WTC11 (cell line): ENCODE measurements around the gene TESK2. TPM values are rescaled to one million over a fixed set of nuclear protein-coding genes. Genes with fewer than 3 reads are reported as not detected.
A peak's percentile ranks its signal among the peaks of the same experiment; 100 is the strongest.

Source experiments
- ATAC-seq: fragments of 200-7000 bp; cut with Tn5 transposase; 2 replicates; pipeline ENCODE4 v1.10.0; 2021; ENCODE audit warnings: mild to moderate bottlenecking, moderate library complexity
- CTCF ChIA-PET: fragments of 300-600 bp; sonication (Branson Sonifier 250); formaldehyde crosslinking; loops from one replicate; lab custom pipeline; 2021; ENCODE audit warnings: antibody characterized with exemption; lab: Charles Lee
- POLR2A ChIA-PET: fragments of 350-600 bp; sonication (Branson Sonifier 250); formaldehyde crosslinking; loops from one replicate; lab custom pipeline; 2021; ENCODE audit warnings: antibody characterized with exemption; lab: Charles Lee
- DNase-seq: peaks from one replicate; pipeline ENCODE4 v3.0.0; 2021; ENCODE audit warnings: low spot score
- H3K27ac Mint-ChIP-seq: 2 replicates; pipeline ENCODE4 v1.8.0; 2021; ENCODE audit warnings: mixed read lengths
- H3K27me3 Mint-ChIP-seq: 2 replicates; pipeline ENCODE4 v1.8.0; 2021; ENCODE audit warnings: low read depth, mild to moderate bottlenecking, moderate library complexity, mixed read lengths
- H3K36me3 Mint-ChIP-seq: 2 replicates; pipeline ENCODE4 v1.8.0; 2021; ENCODE audit warnings: mixed read lengths
- H3K4me1 Mint-ChIP-seq: 2 replicates; pipeline ENCODE4 v1.8.0; 2022; ENCODE audit warnings: mixed read lengths
- H3K4me3 Mint-ChIP-seq: 2 replicates; pipeline ENCODE4 v1.8.0; 2021; ENCODE audit warnings: mild to moderate bottlenecking, moderate library complexity, mixed read lengths
- H3K9me3 Mint-ChIP-seq: 2 replicates; pipeline ENCODE4 v1.8.0; 2021; ENCODE audit warnings: mixed read lengths
- ETV6 ChIP-seq: sonication (generic); formaldehyde crosslinking; IDR thresholded peaks from 2 replicates; pipeline ENCODE4 v1.8.1; 2022; ENCODE audit warnings: mild to moderate bottlenecking, missing genetic modification reagents
- FOXP4 ChIP-seq: sonication (generic); formaldehyde crosslinking; IDR thresholded peaks from 2 replicates; pipeline ENCODE4 v1.8.0; 2022; ENCODE audit warnings: mild to moderate bottlenecking, missing genetic modification reagents
- GRHL2 ChIP-seq: fragments of 250-450 bp; sonication (Bioruptor Pico); IDR thresholded peaks from 2 replicates; pipeline ENCODE4 v1.8.0; 2022; ENCODE audit warnings: mild to moderate bottlenecking, moderate library complexity; ENCODE audit not compliant: insufficient replicate concordance, severe bottlenecking
- HMGA2 ChIP-seq: fragments of 250-450 bp; sonication (Bioruptor Pico); IDR thresholded peaks from 2 replicates; pipeline ENCODE4 v1.4.0; 2021; ENCODE audit warnings: mild to moderate bottlenecking, moderate library complexity
- JUN ChIP-seq: sonication (generic); formaldehyde crosslinking; IDR thresholded peaks from 2 replicates; pipeline ENCODE4 v1.8.0; 2023; ENCODE audit warnings: mild to moderate bottlenecking, missing genetic modification reagents
- MAX ChIP-seq: sonication (generic); formaldehyde crosslinking; IDR thresholded peaks from 2 replicates; pipeline ENCODE4 v1.8.0; 2022; ENCODE audit warnings: mild to moderate bottlenecking, missing genetic modification reagents
- PREB ChIP-seq: sonication (generic); formaldehyde crosslinking; IDR thresholded peaks from 2 replicates; pipeline ENCODE4 v1.8.1; 2022; ENCODE audit warnings: mild to moderate bottlenecking, missing genetic modification reagents, moderate library complexity, borderline replicate concordance
- RELA ChIP-seq: sonication (generic); formaldehyde crosslinking; IDR thresholded peaks from 2 replicates; pipeline ENCODE4 v1.8.1; 2022; ENCODE audit warnings: missing genetic modification reagents, mild to moderate bottlenecking, borderline replicate concordance
- SOX15 ChIP-seq: fragments of 250-450 bp; sonication (Bioruptor Pico); IDR thresholded peaks from 2 replicates; pipeline ENCODE4 v1.9.0; 2021; ENCODE audit warnings: mild to moderate bottlenecking
- TCF7 ChIP-seq: sonication (generic); formaldehyde crosslinking; IDR thresholded peaks from 2 replicates; pipeline ENCODE4 v1.8.0; 2022; ENCODE audit warnings: mild to moderate bottlenecking, low read depth, missing genetic modification reagents, moderate library complexity
- ZNF263 ChIP-seq: sonication (generic); formaldehyde crosslinking; IDR thresholded peaks from 2 replicates; pipeline ENCODE4 v1.8.1; 2022; ENCODE audit warnings: low read depth, mild to moderate bottlenecking, moderate library complexity, missing genetic modification reagents
- ZNF317 ChIP-seq: sonication (generic); formaldehyde crosslinking; IDR thresholded peaks from 2 replicates; pipeline ENCODE4 v1.8.1; 2023; ENCODE audit warnings: low read depth, mild to moderate bottlenecking, moderate library complexity, missing genetic modification reagents, borderline replicate concordance
- ZNF423 ChIP-seq: fragments of 250-450 bp; sonication (Bioruptor Pico); IDR thresholded peaks from 2 replicates; pipeline ENCODE4 v2.1.2; 2022; ENCODE audit warnings: mild to moderate bottlenecking, moderate library complexity
- total RNA-seq: library from RNA; stranded (reverse); gene quantifications from 3 replicates; pipeline ENCODE4 v1.2.3, GENCODE V29; 2021
- TF ChIP-seq, protein P1 (sequence below): fragments of 200-600 bp; IDR thresholded peaks from 2 replicates; pipeline ENCODE4 v1.8.0; 2022; ENCODE audit warnings: antibody characterized with exemption
- TF ChIP-seq, protein P2 (sequence below): sonication (generic); formaldehyde crosslinking; IDR thresholded peaks from 2 replicates; pipeline ENCODE4 v1.8.1; 2022; ENCODE audit warnings: low read depth, missing genetic modification reagents, borderline replicate concordance
- TF ChIP-seq, protein P3 (sequence below): sonication (generic); formaldehyde crosslinking; IDR thresholded peaks from 2 replicates; pipeline ENCODE4 v1.8.0; 2022; ENCODE audit warnings: mild to moderate bottlenecking, missing genetic modification reagents

The TESK2 gene
- total RNA-seq, 1 experiment from 2014 or later, result 13.3 TPM

DNA sequence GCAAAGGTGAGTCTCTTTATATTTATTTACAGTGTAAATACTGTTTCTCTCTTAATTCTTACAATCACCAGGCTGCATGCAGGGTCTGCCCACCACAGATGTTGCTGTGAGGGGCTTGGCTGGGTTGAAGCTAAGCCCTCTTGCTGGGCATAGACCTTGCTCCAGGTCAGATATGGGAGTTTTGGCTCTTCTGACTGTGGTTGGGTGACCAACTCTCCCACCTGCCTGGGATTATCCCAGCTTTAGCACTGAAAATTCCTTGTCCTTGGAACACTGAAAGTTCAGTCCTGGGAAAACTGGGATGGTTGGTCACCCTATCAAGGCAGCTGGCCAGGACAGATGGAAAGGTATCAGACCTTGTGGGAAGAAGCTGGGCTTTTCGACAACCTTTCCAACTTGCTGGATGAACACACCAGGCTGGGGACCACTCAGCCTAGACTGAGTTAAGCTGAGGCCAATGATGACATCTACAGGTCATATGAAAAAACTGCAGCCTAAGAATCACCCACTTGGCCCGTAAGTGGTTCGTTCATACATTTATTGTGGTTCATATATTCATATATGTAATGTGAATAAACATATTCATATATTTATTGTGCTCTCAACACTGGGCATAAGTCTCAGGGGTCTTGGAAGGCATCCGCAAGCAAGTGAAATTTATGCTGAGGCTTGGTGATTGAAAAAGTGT is 190.8 kb downstream of the TESK2 start:
- ChIA-PET POLR2A (interaction anchor here (2.0 kb wide), 1 partner anchor 289 kb away, joined by 9 read pairs; the partner anchor contains the start of genes HECTD3 and UROD), CTCF (interaction anchor here (0.6 to 11.1 kb wide), 23 partner anchors 11 to 573 kb away, joined by 3 to 317 read pairs (median 3); partner anchors contain the start of genes EIF2B3, HECTD3, HPDL and MUTYH)
- peaks cover 32% of the 10 kb centered on the region for H3K4me1 Mint-ChIP-seq
- no peaks in the 10 kb centered on the region for H3K27me3 Mint-ChIP-seq
- DNase-seq (no peak), ATAC-seq (peak; percentile 13)
- no peaks in the 10 kb centered on the region for H3K9me3 Mint-ChIP-seq
- H3K4me3 Mint-ChIP-seq, result no peak overlapping the region; the same call in 1 of the 2 replicates
- no peak overlapping the region for H3K27ac Mint-ChIP-seq
- no peaks in the 10 kb centered on the region for H3K36me3 Mint-ChIP-seq
- TF ChIP-seq ZNF423 (CRISPR knock-in tag) (0 out of 2 replicates have a peak, but pooled peaks have one; percentile 3), ZNF317 (CRISPR knock-in tag) (no peak), SOX15 (CRISPR knock-in tag) (no peak)
- TF ChIP-seq, protein P1, sequence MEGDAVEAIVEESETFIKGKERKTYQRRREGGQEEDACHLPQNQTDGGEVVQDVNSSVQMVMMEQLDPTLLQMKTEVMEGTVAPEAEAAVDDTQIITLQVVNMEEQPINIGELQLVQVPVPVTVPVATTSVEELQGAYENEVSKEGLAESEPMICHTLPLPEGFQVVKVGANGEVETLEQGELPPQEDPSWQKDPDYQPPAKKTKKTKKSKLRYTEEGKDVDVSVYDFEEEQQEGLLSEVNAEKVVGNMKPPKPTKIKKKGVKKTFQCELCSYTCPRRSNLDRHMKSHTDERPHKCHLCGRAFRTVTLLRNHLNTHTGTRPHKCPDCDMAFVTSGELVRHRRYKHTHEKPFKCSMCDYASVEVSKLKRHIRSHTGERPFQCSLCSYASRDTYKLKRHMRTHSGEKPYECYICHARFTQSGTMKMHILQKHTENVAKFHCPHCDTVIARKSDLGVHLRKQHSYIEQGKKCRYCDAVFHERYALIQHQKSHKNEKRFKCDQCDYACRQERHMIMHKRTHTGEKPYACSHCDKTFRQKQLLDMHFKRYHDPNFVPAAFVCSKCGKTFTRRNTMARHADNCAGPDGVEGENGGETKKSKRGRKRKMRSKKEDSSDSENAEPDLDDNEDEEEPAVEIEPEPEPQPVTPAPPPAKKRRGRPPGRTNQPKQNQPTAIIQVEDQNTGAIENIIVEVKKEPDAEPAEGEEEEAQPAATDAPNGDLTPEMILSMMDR, result peak; percentile 52; the same call in 1 of the 2 replicates

DNA sequence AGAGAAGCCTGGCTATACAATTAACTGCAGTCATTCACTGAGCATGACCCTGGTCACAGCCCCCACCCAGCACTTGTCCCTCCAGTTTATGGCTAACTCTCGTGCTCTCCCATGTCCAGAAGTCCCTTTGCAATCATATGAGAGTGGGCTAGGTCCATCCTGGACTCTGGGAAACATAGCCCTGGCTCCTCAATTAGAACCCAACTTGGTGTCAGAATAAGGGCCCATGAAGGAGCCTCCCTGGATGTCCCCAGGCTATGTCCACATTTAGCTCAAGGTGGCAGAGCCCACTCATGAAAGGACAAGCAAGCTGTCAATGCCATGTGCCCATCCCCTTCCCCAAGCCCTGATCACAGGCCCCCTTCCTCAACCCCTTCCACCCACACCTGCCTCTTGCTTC is 191.7 kb downstream of the TESK2 start:
- ChIA-PET CTCF (interaction anchor here (0.8 to 11.1 kb wide), 3 partner anchors 12 to 469 kb away, joined by 3 to 317 read pairs (median 3); partner anchors contain the start of genes HECTD3 and UROD), POLR2A (interaction anchor here (0.7 kb wide), 1 partner anchor 285 kb away, joined by 3 read pairs; no protein-coding TSS in a partner anchor)
- no peaks in the 10 kb centered on the region for H3K27me3 Mint-ChIP-seq
- TF ChIP-seq MAX (CRISPR knock-in tag), result no peak
- TF ChIP-seq, protein P1, result no peak
- TF ChIP-seq, protein P2, sequence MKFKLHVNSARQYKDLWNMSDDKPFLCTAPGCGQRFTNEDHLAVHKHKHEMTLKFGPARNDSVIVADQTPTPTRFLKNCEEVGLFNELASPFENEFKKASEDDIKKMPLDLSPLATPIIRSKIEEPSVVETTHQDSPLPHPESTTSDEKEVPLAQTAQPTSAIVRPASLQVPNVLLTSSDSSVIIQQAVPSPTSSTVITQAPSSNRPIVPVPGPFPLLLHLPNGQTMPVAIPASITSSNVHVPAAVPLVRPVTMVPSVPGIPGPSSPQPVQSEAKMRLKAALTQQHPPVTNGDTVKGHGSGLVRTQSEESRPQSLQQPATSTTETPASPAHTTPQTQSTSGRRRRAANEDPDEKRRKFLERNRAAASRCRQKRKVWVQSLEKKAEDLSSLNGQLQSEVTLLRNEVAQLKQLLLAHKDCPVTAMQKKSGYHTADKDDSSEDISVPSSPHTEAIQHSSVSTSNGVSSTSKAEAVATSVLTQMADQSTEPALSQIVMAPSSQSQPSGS (CRISPR knock-in tag), result no peak
- TF ChIP-seq FOXP4 (CRISPR knock-in tag), result no peak
- no peak for TF ChIP-seq ZNF263 (CRISPR knock-in tag)
- no peak for TF ChIP-seq PREB (CRISPR knock-in tag)
- TF ChIP-seq HMGA2 (CRISPR knock-in tag), result no peak
- no peak for TF ChIP-seq ETV6 (CRISPR knock-in tag)
- TF ChIP-seq, protein P3, sequence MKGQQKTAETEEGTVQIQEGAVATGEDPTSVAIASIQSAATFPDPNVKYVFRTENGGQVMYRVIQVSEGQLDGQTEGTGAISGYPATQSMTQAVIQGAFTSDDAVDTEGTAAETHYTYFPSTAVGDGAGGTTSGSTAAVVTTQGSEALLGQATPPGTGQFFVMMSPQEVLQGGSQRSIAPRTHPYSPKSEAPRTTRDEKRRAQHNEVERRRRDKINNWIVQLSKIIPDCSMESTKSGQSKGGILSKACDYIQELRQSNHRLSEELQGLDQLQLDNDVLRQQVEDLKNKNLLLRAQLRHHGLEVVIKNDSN (CRISPR knock-in tag), result no peak
- no peak for TF ChIP-seq GRHL2 (CRISPR knock-in tag)
- TF ChIP-seq JUN, result no peak
- TF ChIP-seq TCF7, result no peak
- no peak for TF ChIP-seq RELA (CRISPR knock-in tag)
- no peak overlapping the region for H3K4me3 Mint-ChIP-seq
- H3K4me1 Mint-ChIP-seq, result peaks cover 24% of the 10 kb centered on the region
- ATAC-seq (no peak), DNase-seq (no peak)
- H3K9me3 Mint-ChIP-seq, result no peaks in the 10 kb centered on the region
- H3K36me3 Mint-ChIP-seq, result no peaks in the 10 kb centered on the region
- no peak overlapping the region for H3K27ac Mint-ChIP-seq
